PC-3 (cell line): ENCODE measurements around the gene NEIL1.

Experiments used
- EZH2 ChIP-seq: fragments of 300-600 bp; sonication (generic); IDR thresholded peaks from one replicate; pipeline ENCODE4 v1.6.1; 2017; ENCODE audit warnings: antibody characterized with exemption, mild to moderate bottlenecking, low read length; ENCODE audit not compliant: unreplicated experiment
- EZH2phosphoT487 ChIP-seq: fragments of 300-600 bp; sonication (generic); IDR thresholded peaks from 2 replicates; pipeline ENCODE4 v1.6.1; 2018; ENCODE audit warnings: mild to moderate bottlenecking, antibody characterized with exemption, low read length, borderline replicate concordance
- TF ChIP-seq, protein P1 (sequence below): fragments of 300-600 bp; sonication (generic); conservative IDR thresholded peaks from 2 replicates; pipeline ENCODE4 v1.5.1; 2017; ENCODE audit warnings: antibody characterized with exemption, low read depth, mild to moderate bottlenecking, low read length

DNA sequence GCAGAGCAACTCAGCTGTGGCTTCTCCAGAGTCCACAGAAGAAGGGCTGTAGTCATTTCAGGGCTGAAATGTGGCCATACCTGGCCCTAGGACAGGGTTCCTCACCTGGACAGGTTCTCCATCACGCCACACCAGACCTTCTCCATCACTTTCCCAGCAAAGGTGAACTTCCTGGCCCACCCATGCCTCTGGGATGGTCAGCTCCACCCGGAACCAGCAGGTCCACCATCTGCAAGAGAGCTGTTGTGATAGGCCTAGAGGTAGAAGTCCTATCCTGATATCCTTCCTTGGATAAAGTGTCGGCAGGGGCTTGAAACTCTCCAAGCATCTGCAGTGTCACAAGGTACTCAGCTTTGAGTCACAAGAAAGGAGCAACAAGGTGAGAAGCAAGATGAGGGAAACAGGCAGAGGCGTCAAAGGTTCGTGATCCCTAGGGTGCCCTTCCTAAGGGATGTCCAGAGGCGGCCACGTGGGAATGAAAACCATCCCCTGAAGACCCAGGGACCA, 20.6 kb downstream of the NEIL1 start:
- TF ChIP-seq EZH2 (no peak), EZH2phosphoT487 (no peak)
- TF ChIP-seq, protein P1, sequence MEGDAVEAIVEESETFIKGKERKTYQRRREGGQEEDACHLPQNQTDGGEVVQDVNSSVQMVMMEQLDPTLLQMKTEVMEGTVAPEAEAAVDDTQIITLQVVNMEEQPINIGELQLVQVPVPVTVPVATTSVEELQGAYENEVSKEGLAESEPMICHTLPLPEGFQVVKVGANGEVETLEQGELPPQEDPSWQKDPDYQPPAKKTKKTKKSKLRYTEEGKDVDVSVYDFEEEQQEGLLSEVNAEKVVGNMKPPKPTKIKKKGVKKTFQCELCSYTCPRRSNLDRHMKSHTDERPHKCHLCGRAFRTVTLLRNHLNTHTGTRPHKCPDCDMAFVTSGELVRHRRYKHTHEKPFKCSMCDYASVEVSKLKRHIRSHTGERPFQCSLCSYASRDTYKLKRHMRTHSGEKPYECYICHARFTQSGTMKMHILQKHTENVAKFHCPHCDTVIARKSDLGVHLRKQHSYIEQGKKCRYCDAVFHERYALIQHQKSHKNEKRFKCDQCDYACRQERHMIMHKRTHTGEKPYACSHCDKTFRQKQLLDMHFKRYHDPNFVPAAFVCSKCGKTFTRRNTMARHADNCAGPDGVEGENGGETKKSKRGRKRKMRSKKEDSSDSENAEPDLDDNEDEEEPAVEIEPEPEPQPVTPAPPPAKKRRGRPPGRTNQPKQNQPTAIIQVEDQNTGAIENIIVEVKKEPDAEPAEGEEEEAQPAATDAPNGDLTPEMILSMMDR, result no peak
